ENCODE results near the gene HELZ.

HELZ gene

DNA sequence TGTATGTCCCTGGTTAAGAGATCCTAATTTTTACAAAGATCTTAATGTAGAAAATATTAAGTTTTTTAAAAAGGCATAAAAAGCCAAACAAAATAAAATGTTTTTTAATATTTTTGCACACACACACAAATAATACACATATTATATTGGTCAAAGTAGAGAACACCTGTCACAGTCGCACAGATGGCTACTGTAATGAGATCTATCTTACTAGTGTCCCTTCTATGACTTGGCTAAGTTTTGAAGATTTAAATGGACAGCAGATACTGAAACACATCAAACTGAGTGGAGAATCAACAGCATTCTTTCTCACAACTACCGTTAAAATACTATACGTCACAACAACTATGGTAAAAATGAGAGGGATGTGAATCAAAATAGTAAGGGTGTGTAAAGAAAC is 83.4 kb downstream of the HELZ start:
- no peak overlapping the region for H2AFZ ChIP-seq (ENCODE audit: low read length, unreplicated experiment)
- no peak overlapping the region for H3K27ac ChIP-seq (ENCODE audit: low read depth, low read length)
- no peak overlapping the region for H3K4me3 ChIP-seq (ENCODE audit: low read depth, low read length)
- H3K4me1 ChIP-seq (ENCODE audit: control insufficient read depth, insufficient read depth, low read length, unreplicated experiment) = peaks cover 10% of the 10 kb centered on the region
- H3K36me3 ChIP-seq (ENCODE audit: insufficient read depth, low read length) = peaks cover 5% of the 10 kb centered on the region; the same call in 1 of the 2 replicates
- peaks cover 3% of the 10 kb centered on the region for H3K79me2 ChIP-seq (ENCODE audit: control insufficient read depth, insufficient read depth, low read length, unreplicated experiment)
- H3K27me3 ChIP-seq (ENCODE audit: insufficient read depth, low read length) = no peaks in the 10 kb centered on the region

DNA sequence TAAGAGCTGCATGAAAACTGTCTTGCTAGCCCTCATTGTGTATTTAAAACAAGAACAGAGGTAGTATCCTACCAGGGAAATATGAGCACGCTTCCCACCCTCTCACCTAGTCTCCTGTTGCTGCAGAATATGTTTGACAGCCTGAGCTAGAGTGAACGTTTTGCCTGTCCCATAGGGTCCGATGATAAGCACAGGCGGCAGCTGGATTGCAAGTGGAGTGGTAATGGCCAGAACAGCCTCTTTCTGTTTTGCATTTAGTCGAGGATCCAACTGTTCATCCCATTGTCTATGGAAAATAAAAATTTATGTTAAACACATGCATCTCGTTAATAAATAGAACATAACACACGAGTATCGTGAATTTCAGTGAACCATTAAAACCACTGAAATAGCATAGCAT is 84.2 kb downstream of the HELZ start:
- H3K4me3 ChIP-seq (ENCODE audit: low read depth, low read length) = no peak overlapping the region
- peaks cover 3% of the 10 kb centered on the region for H3K79me2 ChIP-seq (ENCODE audit: control insufficient read depth, insufficient read depth, low read length, unreplicated experiment)
- no peak overlapping the region for H2AFZ ChIP-seq (ENCODE audit: low read length, unreplicated experiment)
- H3K27ac ChIP-seq (ENCODE audit: low read depth, low read length) = no peak overlapping the region
- H3K4me1 ChIP-seq (ENCODE audit: control insufficient read depth, insufficient read depth, low read length, unreplicated experiment) = peaks cover 14% of the 10 kb centered on the region
- no peaks in the 10 kb centered on the region; the same call in 1 of the 2 replicates for H3K36me3 ChIP-seq (ENCODE audit: insufficient read depth, low read length)
- H3K27me3 ChIP-seq (ENCODE audit: insufficient read depth, low read length) = no peaks in the 10 kb centered on the region

DNA sequence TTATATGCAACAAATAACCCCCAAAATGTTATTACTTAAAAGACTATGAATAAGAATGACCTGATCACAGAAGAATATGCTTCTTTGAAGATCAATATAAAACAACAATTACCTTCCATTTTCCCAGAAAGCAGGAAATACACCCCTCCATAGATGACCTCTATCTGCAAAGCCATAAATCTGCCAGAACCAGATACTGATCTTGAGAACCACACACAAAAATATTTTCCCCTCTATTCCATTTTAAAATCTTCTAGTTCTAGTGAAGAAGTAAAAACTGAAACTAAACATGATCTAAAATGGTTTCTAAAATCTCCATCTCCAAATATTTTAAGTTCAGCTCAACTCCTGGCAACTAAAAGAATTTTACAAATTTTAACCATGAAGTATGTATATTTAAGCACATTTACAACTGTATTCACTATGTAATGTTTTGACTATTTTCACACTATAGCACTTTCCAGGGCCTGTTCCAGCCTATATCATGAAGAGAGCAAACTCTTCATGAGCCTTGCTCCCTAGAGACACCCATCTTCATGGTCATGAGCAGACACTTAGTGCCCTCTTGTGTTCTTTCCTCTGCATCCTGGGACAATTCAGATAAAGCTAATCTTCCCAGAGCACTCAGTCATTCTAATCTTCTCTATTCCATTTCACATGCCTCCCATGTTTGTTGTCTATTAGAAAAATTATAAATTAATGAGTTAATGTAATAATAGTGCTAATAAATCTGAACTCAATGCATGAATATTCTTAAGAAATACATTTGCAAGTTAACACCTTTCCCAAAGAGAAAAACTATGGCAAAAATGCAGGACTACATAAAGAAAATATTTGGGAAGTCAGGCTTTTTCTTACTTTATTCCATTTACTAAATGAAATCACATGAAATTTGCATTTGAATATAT is 87.0 kb downstream of the HELZ start:
- Histone ChIP-seq H3K27me3 (ENCODE audit: insufficient read depth, low read length) (no peaks in the 10 kb centered on the region), H3K36me3 (ENCODE audit: insufficient read depth, low read length) (no peaks in the 10 kb centered on the region), H2AFZ (ENCODE audit: low read length, unreplicated experiment) (no peak overlapping the region), H3K4me3 (ENCODE audit: low read depth, low read length) (no peak overlapping the region), H3K4me1 (ENCODE audit: control insufficient read depth, insufficient read depth, low read length, unreplicated experiment) (peaks cover 14% of the 10 kb centered on the region), H3K79me2 (ENCODE audit: control insufficient read depth, insufficient read depth, low read length, unreplicated experiment) (peaks cover 3% of the 10 kb centered on the region), H3K27ac (ENCODE audit: low read depth, low read length) (peak overlapping the region; percentile 7; the same call in 1 of the 2 replicates)

DNA sequence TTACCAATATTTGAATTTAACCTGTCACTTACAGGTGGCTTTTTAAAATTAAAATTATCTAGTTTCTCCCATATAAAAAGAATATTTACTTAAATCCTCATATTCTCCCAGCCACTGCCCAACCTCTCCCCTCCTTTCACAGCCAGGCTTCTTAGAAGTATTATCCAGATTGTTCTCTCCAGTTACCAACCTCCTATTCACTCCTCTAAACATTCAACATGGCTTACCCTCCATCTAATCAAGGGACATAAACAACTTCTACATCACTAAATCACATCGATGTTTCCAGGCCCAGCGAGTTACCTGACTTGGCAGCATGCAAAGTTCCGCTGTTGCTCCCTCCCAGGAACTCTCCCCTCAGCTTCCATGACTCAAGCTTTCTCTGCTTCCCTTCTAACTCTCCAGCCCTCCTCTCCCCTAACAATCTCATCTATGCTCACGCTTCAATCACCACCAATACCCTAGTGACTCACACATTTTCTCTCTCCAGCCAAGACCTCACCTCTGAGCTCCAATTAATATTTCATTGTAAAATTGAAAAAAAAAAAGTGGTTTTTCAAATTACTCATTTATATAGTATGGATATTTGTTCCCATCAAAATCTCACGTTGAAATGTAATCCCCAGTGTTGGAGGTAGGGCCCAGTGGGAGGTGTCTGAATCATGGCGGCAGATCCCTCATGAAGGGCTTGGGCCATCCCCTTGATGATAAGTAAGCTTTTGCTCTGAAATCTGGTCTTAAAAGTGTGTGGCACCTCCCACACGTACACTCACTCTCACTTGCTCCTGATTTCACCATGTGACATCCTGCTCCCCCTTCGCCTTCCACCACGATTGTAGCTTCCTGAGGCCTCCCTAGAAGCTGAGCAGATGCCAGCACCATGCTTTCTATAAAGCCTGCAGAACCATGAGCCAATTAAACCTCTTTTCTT is 88.5 kb downstream of the HELZ start:
- H3K4me1 ChIP-seq (ENCODE audit: control insufficient read depth, insufficient read depth, low read length, unreplicated experiment) = peaks cover 23% of the 10 kb centered on the region
- peaks cover 3% of the 10 kb centered on the region for H3K79me2 ChIP-seq (ENCODE audit: control insufficient read depth, insufficient read depth, low read length, unreplicated experiment)
- H3K4me3 ChIP-seq (ENCODE audit: low read depth, low read length) = no peak overlapping the region
- H2AFZ ChIP-seq (ENCODE audit: low read length, unreplicated experiment) = no peak overlapping the region
- H3K36me3 ChIP-seq (ENCODE audit: insufficient read depth, low read length) = no peaks in the 10 kb centered on the region
- H3K27me3 ChIP-seq (ENCODE audit: insufficient read depth, low read length) = no peaks in the 10 kb centered on the region
- no peak overlapping the region for H3K27ac ChIP-seq (ENCODE audit: low read depth, low read length)

DNA sequence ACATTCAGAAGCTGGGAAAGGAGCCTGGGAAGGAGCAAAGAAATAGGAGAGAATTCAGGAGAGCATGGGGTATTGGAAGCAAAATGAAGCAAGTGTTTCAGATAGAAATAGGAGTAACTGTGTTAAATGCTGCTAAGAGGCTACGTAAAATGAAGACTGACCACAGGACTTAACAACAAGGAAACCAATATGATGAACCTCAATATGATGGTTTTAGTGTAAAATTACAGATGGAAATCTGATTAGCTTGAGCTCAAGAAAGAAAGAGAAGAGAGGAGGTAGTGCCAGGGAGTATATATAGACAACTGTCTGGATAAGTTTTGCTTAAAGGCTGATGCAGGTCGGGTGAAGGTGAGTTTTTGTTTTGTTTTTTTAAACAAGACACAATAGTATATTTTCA is 92.2 kb downstream of the HELZ start:
- Histone ChIP-seq H3K79me2 (ENCODE audit: control insufficient read depth, insufficient read depth, low read length, unreplicated experiment) (peaks cover 3% of the 10 kb centered on the region), H3K4me1 (ENCODE audit: control insufficient read depth, insufficient read depth, low read length, unreplicated experiment) (peaks cover 29% of the 10 kb centered on the region), H3K27ac (ENCODE audit: low read depth, low read length) (no peak overlapping the region), H3K36me3 (ENCODE audit: insufficient read depth, low read length) (peaks cover 9% of the 10 kb centered on the region), H3K27me3 (ENCODE audit: insufficient read depth, low read length) (no peaks in the 10 kb centered on the region), H2AFZ (ENCODE audit: low read length, unreplicated experiment) (no peak overlapping the region), H3K4me3 (ENCODE audit: low read depth, low read length) (no peak overlapping the region)

DNA sequence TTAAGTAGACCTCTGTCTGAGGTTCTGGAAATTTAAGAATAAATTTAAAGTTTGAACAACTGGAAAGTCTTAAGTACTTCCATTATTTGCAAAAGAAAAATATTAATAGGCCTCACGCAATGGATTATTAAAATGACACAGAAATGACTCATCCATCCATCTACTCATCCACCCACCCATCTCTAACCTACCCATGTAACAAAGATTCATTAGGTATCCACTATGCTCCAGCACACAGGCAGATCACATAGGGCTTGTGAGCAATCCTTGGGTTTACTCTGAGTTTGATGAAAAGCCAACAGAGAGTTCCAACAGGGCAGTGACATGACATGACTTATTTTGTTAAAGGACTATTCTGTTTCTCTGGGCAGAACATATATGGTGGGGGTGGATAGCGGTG is 93.3 kb downstream of the HELZ start:
- no peaks in the 10 kb centered on the region for H3K79me2 ChIP-seq (ENCODE audit: control insufficient read depth, insufficient read depth, low read length, unreplicated experiment)
- H2AFZ ChIP-seq (ENCODE audit: low read length, unreplicated experiment) = no peak overlapping the region
- peaks cover 24% of the 10 kb centered on the region for H3K4me1 ChIP-seq (ENCODE audit: control insufficient read depth, insufficient read depth, low read length, unreplicated experiment)
- peak overlapping the region; percentile 77 for H3K27ac ChIP-seq (ENCODE audit: low read depth, low read length)
- peaks cover 14% of the 10 kb centered on the region for H3K36me3 ChIP-seq (ENCODE audit: insufficient read depth, low read length)
- 0 out of 2 replicates have a peak overlapping the region, but pooled peaks have one; percentile 2 for H3K4me3 ChIP-seq (ENCODE audit: low read depth, low read length)
- no peaks in the 10 kb centered on the region for H3K27me3 ChIP-seq (ENCODE audit: insufficient read depth, low read length)

DNA sequence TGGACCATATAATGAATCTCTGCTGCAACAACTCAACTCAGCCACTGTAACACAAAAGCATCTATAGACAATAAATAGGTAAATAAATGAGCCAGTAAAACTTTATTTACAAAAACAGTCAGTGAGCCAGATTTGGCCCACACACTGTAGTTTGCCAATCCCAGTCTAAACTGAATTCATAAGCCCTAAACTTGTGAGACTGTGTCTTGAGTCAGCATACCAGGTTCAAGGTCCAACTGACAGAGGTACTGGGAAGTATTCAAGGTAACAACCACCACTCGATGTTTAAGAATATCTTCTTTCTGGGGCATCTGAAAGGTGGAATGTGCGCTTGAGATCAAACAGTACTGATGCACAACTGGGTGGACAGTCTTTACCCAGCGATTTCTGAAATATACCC is 94.2 kb downstream of the HELZ start:
- peaks cover 18% of the 10 kb centered on the region for H3K36me3 ChIP-seq (ENCODE audit: insufficient read depth, low read length)
- H3K4me1 ChIP-seq (ENCODE audit: control insufficient read depth, insufficient read depth, low read length, unreplicated experiment) = peaks cover 18% of the 10 kb centered on the region
- no peaks in the 10 kb centered on the region for H3K27me3 ChIP-seq (ENCODE audit: insufficient read depth, low read length)
- H3K27ac ChIP-seq (ENCODE audit: low read depth, low read length) = peak overlapping the region; percentile 77
- no peak overlapping the region for H2AFZ ChIP-seq (ENCODE audit: low read length, unreplicated experiment)
- no peaks in the 10 kb centered on the region for H3K79me2 ChIP-seq (ENCODE audit: control insufficient read depth, insufficient read depth, low read length, unreplicated experiment)
- H3K4me3 ChIP-seq (ENCODE audit: low read depth, low read length) = 0 out of 2 replicates have a peak overlapping the region, but pooled peaks have one; percentile 28

DNA sequence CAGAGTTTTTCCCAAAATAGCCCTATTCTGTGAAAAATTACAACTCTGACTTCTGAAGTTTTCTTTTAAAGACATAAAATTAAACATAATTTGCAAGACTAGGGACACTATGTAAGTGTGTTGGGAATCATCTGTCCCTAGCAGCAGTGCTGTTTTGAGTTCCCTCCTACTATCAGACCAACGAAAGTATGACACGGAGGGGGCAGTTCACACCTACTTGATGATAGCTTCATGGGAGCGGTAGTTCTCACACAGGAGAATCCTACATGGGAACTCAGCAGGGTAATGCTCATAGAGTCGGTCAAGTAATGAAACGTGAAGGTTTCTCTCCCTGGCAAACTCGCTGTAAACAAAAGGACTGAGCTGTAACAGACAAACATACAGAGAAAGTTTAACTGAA is 96.6 kb downstream of the HELZ start:
- Histone ChIP-seq H3K27ac (ENCODE audit: low read depth, low read length) (no peak overlapping the region), H3K36me3 (ENCODE audit: insufficient read depth, low read length) (peaks cover 34% of the 10 kb centered on the region), H3K4me3 (ENCODE audit: low read depth, low read length) (no peak overlapping the region), H3K4me1 (ENCODE audit: control insufficient read depth, insufficient read depth, low read length, unreplicated experiment) (peaks cover 18% of the 10 kb centered on the region), H3K79me2 (ENCODE audit: control insufficient read depth, insufficient read depth, low read length, unreplicated experiment) (no peaks in the 10 kb centered on the region), H2AFZ (ENCODE audit: low read length, unreplicated experiment) (no peak overlapping the region), H3K27me3 (ENCODE audit: insufficient read depth, low read length) (no peaks in the 10 kb centered on the region)

DNA sequence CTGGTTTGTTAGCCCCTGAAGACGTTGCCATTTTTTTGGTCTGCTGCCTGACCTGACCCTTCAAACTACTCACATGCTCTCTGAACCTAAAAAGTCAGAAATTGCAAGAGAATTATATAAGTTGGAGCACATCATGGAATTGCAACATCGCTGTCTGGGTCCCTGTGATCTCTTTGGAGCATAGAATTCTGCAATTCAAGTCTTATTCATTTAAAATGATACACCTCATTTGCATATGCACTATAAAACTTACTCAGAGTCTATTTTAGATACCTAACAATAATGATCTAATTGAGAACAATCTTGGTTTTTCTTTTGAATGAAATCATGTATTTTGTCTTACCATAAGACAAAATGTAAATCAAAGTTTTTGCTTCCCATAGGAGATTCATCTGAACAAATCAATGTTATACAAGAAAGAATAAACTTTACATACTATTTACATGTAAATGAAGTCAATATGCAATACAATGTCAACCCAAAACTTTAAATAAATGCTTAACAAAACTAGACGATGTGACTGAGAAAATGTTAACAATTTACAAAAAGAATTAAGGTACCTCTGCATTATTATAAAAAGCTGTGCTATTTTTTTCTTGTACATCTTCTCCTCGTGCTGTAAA is 99.7 kb downstream of the HELZ start:
- Histone ChIP-seq H2AFZ (ENCODE audit: low read length, unreplicated experiment) (no peak overlapping the region), H3K27ac (ENCODE audit: low read depth, low read length) (no peak overlapping the region), H3K79me2 (ENCODE audit: control insufficient read depth, insufficient read depth, low read length, unreplicated experiment) (no peaks in the 10 kb centered on the region), H3K4me1 (ENCODE audit: control insufficient read depth, insufficient read depth, low read length, unreplicated experiment) (peaks cover 9% of the 10 kb centered on the region), H3K27me3 (ENCODE audit: insufficient read depth, low read length) (no peaks in the 10 kb centered on the region), H3K4me3 (ENCODE audit: low read depth, low read length) (no peak overlapping the region), H3K36me3 (ENCODE audit: insufficient read depth, low read length) (peaks cover 34% of the 10 kb centered on the region)

DNA sequence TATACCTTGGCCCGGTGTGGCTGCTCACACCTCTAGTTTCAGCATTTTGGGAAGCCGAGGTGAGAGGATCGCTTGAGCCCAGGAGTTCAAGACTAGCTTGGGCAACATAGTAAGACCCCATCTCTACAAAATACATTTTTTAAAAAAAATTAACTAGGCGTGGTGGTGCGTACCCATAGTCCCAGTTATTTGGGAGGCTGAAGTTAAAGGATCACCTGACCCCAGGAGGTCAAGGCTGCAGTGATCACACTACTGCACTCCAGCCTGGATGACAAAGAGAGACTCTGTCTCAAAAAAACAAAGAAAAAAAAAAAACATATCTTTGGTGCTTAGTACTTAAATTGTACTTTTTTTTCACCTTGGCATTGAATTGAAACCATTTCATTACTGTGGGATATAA is 101.7 kb downstream of the HELZ start:
- peaks cover 22% of the 10 kb centered on the region for H3K4me1 ChIP-seq (ENCODE audit: control insufficient read depth, insufficient read depth, low read length, unreplicated experiment)
- H3K79me2 ChIP-seq (ENCODE audit: control insufficient read depth, insufficient read depth, low read length, unreplicated experiment) = no peaks in the 10 kb centered on the region
- no peaks in the 10 kb centered on the region for H3K27me3 ChIP-seq (ENCODE audit: insufficient read depth, low read length)
- peaks cover 33% of the 10 kb centered on the region for H3K36me3 ChIP-seq (ENCODE audit: insufficient read depth, low read length)
- H3K27ac ChIP-seq (ENCODE audit: low read depth, low read length) = no peak overlapping the region
- H2AFZ ChIP-seq (ENCODE audit: low read length, unreplicated experiment) = no peak overlapping the region
- H3K4me3 ChIP-seq (ENCODE audit: low read depth, low read length) = no peak overlapping the region
